ENCODE measurements around the gene GSTCD. TPM values are rescaled to one million over a fixed set of nuclear protein-coding genes. Genes with fewer than 3 reads are reported as not detected.

Gene GSTCD
- total RNA-seq, 2 donors from 2014 or later, result 24.7 to 30.6 TPM

GRCh38 chr4:105710012-105710600, 1.5 kb downstream of the GSTCD start:
- Histone ChIP-seq H3K9ac (ENCODE audit: extremely low read depth, low read length, poor library complexity, severe bottlenecking) (no peak overlapping the region), H3K27ac (ENCODE audit: low read depth, low read length) (no peak overlapping the region)
- H3K36me3 Mint-ChIP-seq (ENCODE audit: low read depth), result peaks cover 5% of the 10 kb centered on the region

GRCh38 chr4:105710678-105711077, 2.1 kb downstream of the GSTCD start:
- peaks cover 3% of the 10 kb centered on the region for H3K36me3 Mint-ChIP-seq (ENCODE audit: low read depth)
- H3K9me3 ChIP-seq (ENCODE audit: control insufficient read depth, low read length), result peaks cover 7% of the 10 kb centered on the region
- no peak for DNase-seq
- H3K27ac ChIP-seq (ENCODE audit: low read depth, low read length), result no peak overlapping the region
- WGBS, 2 experiments (ENCODE audit: insufficient coverage in 1 of 2, insufficient read length in 1 of 2), result 91 to 94% methylated on average over 5 to 6 of the region's 6 CpGs
- H3K27me3 ChIP-seq (ENCODE audit: control insufficient read depth, insufficient read depth, low read length, poor library complexity, severe bottlenecking), result no peaks in the 10 kb centered on the region
- H3K36me3 ChIP-seq (ENCODE audit: control insufficient read depth, insufficient read depth, low read length), result no peaks in the 10 kb centered on the region
- no peaks in the 10 kb centered on the region for H3K4me1 ChIP-seq (ENCODE audit: control insufficient read depth, insufficient read depth, low read length)
- H3K27ac Mint-ChIP-seq, result no peak overlapping the region
- H3K4me3 ChIP-seq (ENCODE audit: low read length), result no peak overlapping the region
- peak overlapping the region; percentile 90 for H3K4me3 Mint-ChIP-seq
- H3K9ac ChIP-seq (ENCODE audit: extremely low read depth, low read length, poor library complexity, severe bottlenecking), result no peak overlapping the region
- peaks cover 14% of the 10 kb centered on the region for H3K4me1 Mint-ChIP-seq
- no peak for TF ChIP-seq CTCF (conservative IDR thresholded peaks at IDR 0.05)
- H3K9me3 Mint-ChIP-seq, result no peaks in the 10 kb centered on the region
- H3K27me3 Mint-ChIP-seq (ENCODE audit: insufficient read depth), result no peaks in the 10 kb centered on the region

More at GRCh38 chr4:105710012-105710600, 1.5 kb downstream of the GSTCD start:
- Mint-ChIP-seq H3K4me3 (peak overlapping the region; percentile 90), H3K9me3 (no peaks in the 10 kb centered on the region), H3K27me3 (ENCODE audit: insufficient read depth) (no peaks in the 10 kb centered on the region), H3K4me1 (peaks cover 14% of the 10 kb centered on the region), H3K27ac (no peak overlapping the region)
- no peaks in the 10 kb centered on the region for H3K4me1 ChIP-seq (ENCODE audit: control insufficient read depth, insufficient read depth, low read length)
- no peaks in the 10 kb centered on the region for H3K36me3 ChIP-seq (ENCODE audit: control insufficient read depth, insufficient read depth, low read length)
- TF ChIP-seq CTCF (conservative IDR thresholded peaks at IDR 0.05), result no peak
- H3K4me3 ChIP-seq (ENCODE audit: low read length), result peak overlapping the region; percentile 94
- H3K9me3 ChIP-seq (ENCODE audit: control insufficient read depth, low read length), result peaks cover 10% of the 10 kb centered on the region
- no peaks in the 10 kb centered on the region for H3K27me3 ChIP-seq (ENCODE audit: control insufficient read depth, insufficient read depth, low read length, poor library complexity, severe bottlenecking)
- DNase-seq, result peak; percentile 45
- 66 to 83% methylated on average over 7 to 15 of the region's 16 CpGs for WGBS, 2 experiments (ENCODE audit: insufficient coverage in 1 of 2, insufficient read length in 1 of 2)

- peaks cover 4% of the 10 kb centered on the region for H3K36me3 Mint-ChIP-seq (ENCODE audit: low read depth)
- H3K27me3 Mint-ChIP-seq (ENCODE audit: insufficient read depth), result no peaks in the 10 kb centered on the region
- H3K9me3 Mint-ChIP-seq, result peaks cover 5% of the 10 kb centered on the region
- no peaks in the 10 kb centered on the region for H3K4me1 ChIP-seq (ENCODE audit: control insufficient read depth, insufficient read depth, low read length)
- DNase-seq, result no peak
- 87 to 88% methylated on average over 2 of the region's 2 CpGs for WGBS, 2 experiments (ENCODE audit: insufficient coverage in 1 of 2, insufficient read length in 1 of 2)
- H3K4me3 Mint-ChIP-seq, result no peak overlapping the region
- no peak overlapping the region for H3K9ac ChIP-seq (ENCODE audit: extremely low read depth, low read length, poor library complexity, severe bottlenecking)
- H3K27ac Mint-ChIP-seq, result no peak overlapping the region
- H3K9me3 ChIP-seq (ENCODE audit: control insufficient read depth, low read length), result peaks cover 7% of the 10 kb centered on the region
- no peaks in the 10 kb centered on the region for H3K27me3 ChIP-seq (ENCODE audit: control insufficient read depth, insufficient read depth, low read length, poor library complexity, severe bottlenecking)
- H3K4me3 ChIP-seq (ENCODE audit: low read length), result no peak overlapping the region
- no peak for TF ChIP-seq CTCF (conservative IDR thresholded peaks at IDR 0.05)
- no peak overlapping the region for H3K27ac ChIP-seq (ENCODE audit: low read depth, low read length)
- peaks cover 5% of the 10 kb centered on the region for H3K4me1 Mint-ChIP-seq
- peaks cover 4% of the 10 kb centered on the region for H3K36me3 ChIP-seq (ENCODE audit: control insufficient read depth, insufficient read depth, low read length)
Observed at GRCh38 chr4:105712766-105713165, 4.2 kb downstream of the GSTCD start.
